Hair follicular keratinocyte (primary cell): ENCODE measurements around the gene TBC1D3G. TPM values are rescaled to one million over a fixed set of nuclear protein-coding genes. Genes with fewer than 3 reads are reported as not detected.

Experiments
- total RNA-seq: library from RNA; depleted of rRNA; stranded (reverse); fragments of >200 nt; gene quantifications from 2 replicates; pipeline ENCODE4 v1.2.3, GENCODE V29; 2015

TBC1D3G gene
- not detected in 2 replicates for total RNA-seq

GRCh38 chr17:36323584-36323983, at the start of gene TBC1D3G:
TBC1D3G (plus strand) TSS chr17:36323884; CDS start chr17:36325412, 1,528 bp downstream.

Other genes with a start within 250 kb of the TBC1D3G start
- not detected in 2 replicates for gene CCL3, start 233.7 kb upstream of the TBC1D3G start, total RNA-seq
- gene CCL4, start 220.1 kb upstream of the TBC1D3G start, total RNA-seq: not detected in 2 replicates
- gene TBC1D3B, start 147.2 kb upstream of the TBC1D3G start, total RNA-seq: 0.31 TPM in 1 of 2 replicates, not detected in the other
- gene CCL3L1, start 127.1 kb upstream of the TBC1D3G start, total RNA-seq: not detected in 2 replicates
- not detected in 2 replicates for gene CCL4L2, start 112.8 kb upstream of the TBC1D3G start, total RNA-seq
- gene TBC1D3I, start 59.3 kb upstream of the TBC1D3G start, total RNA-seq: 0.08 TPM in 1 of 2 replicates, not detected in the other
- gene TBC1D3H, start 64.6 kb downstream of the TBC1D3G start, total RNA-seq: not detected in 2 replicates
- 45.7 and 50.3 TPM in 2 replicates for gene ZNHIT3, start 162.8 kb downstream of the TBC1D3G start, total RNA-seq
- 66.5 and 79.0 TPM in 2 replicates for gene MYO19, start 211.0 kb downstream of the TBC1D3G start, total RNA-seq
- gene PIGW, start 211.1 kb downstream of the TBC1D3G start, total RNA-seq: 6.4 and 10.4 TPM in 2 replicates
- 28.0 and 33.4 TPM in 2 replicates for gene GGNBP2, start 221.0 kb downstream of the TBC1D3G start, total RNA-seq